Activated naive CD4-positive, alpha-beta T cell treated with anti-CD3 and anti-CD28 coated beads, Interleukin-2, amount 10 ng/mL, durations not matched to agents 7 days and 5 days (primary cell): ENCODE data around the gene ZNF407.

Source experiments
- CTCF ChIA-PET: fragments of 350-600 bp; sonication (Branson Sonifier 250); formaldehyde crosslinking; loops from one replicate; lab custom pipeline; 2021; ENCODE audit warnings: antibody characterized with exemption; lab: Charles Lee
- DNase-seq: peaks from one replicate; pipeline ENCODE4 v3.0.0-alpha.2; 2020
- H3K27ac Mint-ChIP-seq: one replicate; pipeline ENCODE4 v1.8.0; 2021; ENCODE audit warnings: mild to moderate bottlenecking, moderate library complexity, mixed read lengths
- H3K27me3 Mint-ChIP-seq: one replicate; pipeline ENCODE4 v1.8.0; 2021; ENCODE audit warnings: mild to moderate bottlenecking, mixed read lengths
- H3K36me3 Mint-ChIP-seq: one replicate; pipeline ENCODE4 v1.8.0; 2021; ENCODE audit warnings: mixed read lengths
- H3K4me1 Mint-ChIP-seq: one replicate; pipeline ENCODE4 v1.8.0; 2021; ENCODE audit warnings: mixed read lengths
- H3K4me3 Mint-ChIP-seq: one replicate; pipeline ENCODE4 v1.8.0; 2021; ENCODE audit warnings: mild to moderate bottlenecking, moderate library complexity, mixed read lengths
- H3K9me3 Mint-ChIP-seq: one replicate; pipeline ENCODE4 v1.8.0; 2021; ENCODE audit warnings: mixed read lengths

The ZNF407 gene

GRCh38 chr18:74793746-74794145 lies 196.1 kb downstream of the ZNF407 start:
- H3K4me3 Mint-ChIP-seq, result no peak overlapping the region
- H3K9me3 Mint-ChIP-seq, result no peaks in the 10 kb centered on the region
- peaks cover 2% of the 10 kb centered on the region for H3K36me3 Mint-ChIP-seq
- H3K27ac Mint-ChIP-seq, result no peak overlapping the region
- no peaks in the 10 kb centered on the region for H3K27me3 Mint-ChIP-seq
- DNase-seq, result no peak
- H3K4me1 Mint-ChIP-seq, result peaks cover 8% of the 10 kb centered on the region
- CTCF ChIA-PET, result no interaction called here

- DNase-seq, result no peak
- H3K9me3 Mint-ChIP-seq, result no peaks in the 10 kb centered on the region
- H3K36me3 Mint-ChIP-seq, result no peaks in the 10 kb centered on the region
- H3K27ac Mint-ChIP-seq, result no peak overlapping the region
- H3K4me1 Mint-ChIP-seq, result peaks cover 8% of the 10 kb centered on the region
- no peak overlapping the region for H3K4me3 Mint-ChIP-seq
- H3K27me3 Mint-ChIP-seq, result no peaks in the 10 kb centered on the region
- CTCF ChIA-PET, result no interaction called here
These were observed 198.1 kb downstream of the ZNF407 start for GRCh38 chr18:74795751-74796150.

- Mint-ChIP-seq H3K27me3 (no peaks in the 10 kb centered on the region), H3K4me1 (peaks cover 8% of the 10 kb centered on the region), H3K4me3 (no peak overlapping the region), H3K36me3 (no peaks in the 10 kb centered on the region), H3K9me3 (no peaks in the 10 kb centered on the region), H3K27ac (no peak overlapping the region)
- DNase-seq, result no peak
- CTCF ChIA-PET, result no interaction called here
These were observed 198.5 kb downstream of the ZNF407 start for GRCh38 chr18:74796211-74796610.

GRCh38 chr18:74796841-74797576 lies 199.3 kb downstream of the ZNF407 start:
- DNase-seq, result no peak
- CTCF ChIA-PET, result no interaction called here
- no peaks in the 10 kb centered on the region for H3K9me3 Mint-ChIP-seq
- peaks cover 8% of the 10 kb centered on the region for H3K4me1 Mint-ChIP-seq
- no peak overlapping the region for H3K27ac Mint-ChIP-seq
- no peaks in the 10 kb centered on the region for H3K36me3 Mint-ChIP-seq
- no peaks in the 10 kb centered on the region for H3K27me3 Mint-ChIP-seq
- H3K4me3 Mint-ChIP-seq, result no peak overlapping the region

GRCh38 chr18:74797577-74798151 lies 200.0 kb downstream of the ZNF407 start:
- H3K36me3 Mint-ChIP-seq, result no peaks in the 10 kb centered on the region
- no peak overlapping the region for H3K4me3 Mint-ChIP-seq
- H3K27me3 Mint-ChIP-seq, result no peaks in the 10 kb centered on the region
- CTCF ChIA-PET, result no interaction called here
- H3K4me1 Mint-ChIP-seq, result peaks cover 8% of the 10 kb centered on the region
- H3K27ac Mint-ChIP-seq, result no peak overlapping the region
- no peaks in the 10 kb centered on the region for H3K9me3 Mint-ChIP-seq
- DNase-seq, result no peak

- H3K4me3 Mint-ChIP-seq, result no peak overlapping the region
These were observed 201.9 kb downstream of the ZNF407 start for GRCh38 chr18:74799542-74799941.

GRCh38 chr18:74800098-74800497 lies 202.4 kb downstream of the ZNF407 start:
- H3K9me3 Mint-ChIP-seq, result no peaks in the 10 kb centered on the region
- H3K36me3 Mint-ChIP-seq, result no peaks in the 10 kb centered on the region
- no peak for DNase-seq
- H3K27ac Mint-ChIP-seq, result no peak overlapping the region
- H3K4me1 Mint-ChIP-seq, result peaks cover 8% of the 10 kb centered on the region
- no peak overlapping the region for H3K4me3 Mint-ChIP-seq
- no peaks in the 10 kb centered on the region for H3K27me3 Mint-ChIP-seq
- CTCF ChIA-PET, result interaction anchor here (0.6 kb wide), 1 partner anchor 512 kb away, joined by 3 read pairs; no protein-coding TSS in a partner anchor

More at GRCh38 chr18:74799542-74799941, 201.9 kb downstream of the ZNF407 start:
- Mint-ChIP-seq H3K4me1 (peaks cover 8% of the 10 kb centered on the region), H3K9me3 (no peaks in the 10 kb centered on the region), H3K27me3 (no peaks in the 10 kb centered on the region), H3K27ac (no peak overlapping the region), H3K36me3 (no peaks in the 10 kb centered on the region)
- no peak for DNase-seq
- CTCF ChIA-PET, result no interaction called here

- H3K4me3 Mint-ChIP-seq, result no peak overlapping the region
- H3K27me3 Mint-ChIP-seq, result no peaks in the 10 kb centered on the region
- DNase-seq, result no peak
- peaks cover 5% of the 10 kb centered on the region for H3K4me1 Mint-ChIP-seq
- H3K36me3 Mint-ChIP-seq, result no peaks in the 10 kb centered on the region
- H3K27ac Mint-ChIP-seq, result no peak overlapping the region
- CTCF ChIA-PET, result no interaction called here
- no peaks in the 10 kb centered on the region for H3K9me3 Mint-ChIP-seq
These were observed 205.4 kb downstream of the ZNF407 start for GRCh38 chr18:74803117-74803516.

- CTCF ChIA-PET, result no interaction called here
These were observed 206.1 kb downstream of the ZNF407 start for GRCh38 chr18:74803769-74804168.

GRCh38 chr18:74804677-74805076 lies 207.0 kb downstream of the ZNF407 start:
- Mint-ChIP-seq H3K4me1 (no peaks in the 10 kb centered on the region), H3K27ac (no peak overlapping the region), H3K36me3 (no peaks in the 10 kb centered on the region), H3K27me3 (no peaks in the 10 kb centered on the region), H3K9me3 (no peaks in the 10 kb centered on the region), H3K4me3 (no peak overlapping the region)
- DNase-seq, result no peak
- CTCF ChIA-PET, result no interaction called here

More at GRCh38 chr18:74803769-74804168, 206.1 kb downstream of the ZNF407 start:
- no peaks in the 10 kb centered on the region for H3K36me3 Mint-ChIP-seq
- H3K27ac Mint-ChIP-seq, result no peak overlapping the region
- H3K27me3 Mint-ChIP-seq, result no peaks in the 10 kb centered on the region
- DNase-seq, result no peak
- no peaks in the 10 kb centered on the region for H3K9me3 Mint-ChIP-seq
- no peaks in the 10 kb centered on the region for H3K4me1 Mint-ChIP-seq
- no peak overlapping the region for H3K4me3 Mint-ChIP-seq

GRCh38 chr18:74806073-74806472 lies 208.4 kb downstream of the ZNF407 start:
- H3K27me3 Mint-ChIP-seq, result no peaks in the 10 kb centered on the region
- H3K36me3 Mint-ChIP-seq, result no peaks in the 10 kb centered on the region
- no peak overlapping the region for H3K27ac Mint-ChIP-seq
- DNase-seq, result no peak
- no peaks in the 10 kb centered on the region for H3K4me1 Mint-ChIP-seq
- no peaks in the 10 kb centered on the region for H3K9me3 Mint-ChIP-seq
- H3K4me3 Mint-ChIP-seq, result no peak overlapping the region
- CTCF ChIA-PET, result no interaction called here

GRCh38 chr18:74806700-74807416 lies 209.2 kb downstream of the ZNF407 start:
- Mint-ChIP-seq H3K4me3 (no peak overlapping the region), H3K4me1 (no peaks in the 10 kb centered on the region), H3K36me3 (no peaks in the 10 kb centered on the region), H3K9me3 (no peaks in the 10 kb centered on the region), H3K27me3 (no peaks in the 10 kb centered on the region), H3K27ac (no peak overlapping the region)
- CTCF ChIA-PET, result no interaction called here
- no peak for DNase-seq

- no peak overlapping the region for H3K4me3 Mint-ChIP-seq
- H3K27me3 Mint-ChIP-seq, result no peaks in the 10 kb centered on the region
- CTCF ChIA-PET, result interaction anchor here (0.7 kb wide), 1 partner anchor 453 kb away, joined by 3 read pairs; no protein-coding TSS in a partner anchor
- DNase-seq, result no peak
- peaks cover 5% of the 10 kb centered on the region for H3K36me3 Mint-ChIP-seq
- peaks cover 3% of the 10 kb centered on the region for H3K4me1 Mint-ChIP-seq
- H3K27ac Mint-ChIP-seq, result no peak overlapping the region
- H3K9me3 Mint-ChIP-seq, result peaks cover 7% of the 10 kb centered on the region
These were observed 219.9 kb downstream of the ZNF407 start for GRCh38 chr18:74817576-74817975.

GRCh38 chr18:74818516-74819175 lies 221.0 kb downstream of the ZNF407 start:
- peaks cover 11% of the 10 kb centered on the region for H3K36me3 Mint-ChIP-seq
- H3K27ac Mint-ChIP-seq, result no peak overlapping the region
- H3K9me3 Mint-ChIP-seq, result peaks cover 9% of the 10 kb centered on the region
- CTCF ChIA-PET, result no interaction called here
- no peak overlapping the region for H3K4me3 Mint-ChIP-seq
- no peak for DNase-seq
- H3K4me1 Mint-ChIP-seq, result no peaks in the 10 kb centered on the region
- H3K27me3 Mint-ChIP-seq, result no peaks in the 10 kb centered on the region
